IMR-90 (cell line): ENCODE results near the gene IGFBP6. TPM values are rescaled to one million over a fixed set of nuclear protein-coding genes. Genes with fewer than 3 reads are reported as not detected.
A peak's percentile ranks its signal among the peaks of the same experiment; 100 is the strongest.

Experiments used
- ATAC-seq: fragments of 200-7000 bp; cut with Tn5 transposase; 2 replicates; pipeline ENCODE4 v1.9.1; 2020; ENCODE audit warnings: low read depth, mild to moderate bottlenecking, moderate library complexity
- BruUV-seq: library from RNA; stranded (reverse); fragments of 400-500 nt; replicated peaks from 2 replicates; lab custom pipeline; 2021; lab: Mats Ljungman, UMichigan
- CTCF ChIA-PET: fragments of 300-600 bp; formaldehyde crosslinking; extraction: SDS; loops from one replicate; lab custom pipeline; 2021; ENCODE audit warnings: antibody characterized with exemption; lab: Yijun Ruan, JAX
- POLR2A ChIA-PET: fragments of 300-600 bp; sonication (Branson Sonifier 250); formaldehyde crosslinking; loops from one replicate; lab custom pipeline; 2022; ENCODE audit warnings: antibody characterized with exemption; ENCODE audit not compliant: unreplicated experiment; lab: Charles Lee
- DNase-seq: peaks from one replicate; pipeline ENCODE4 v3.0.0; 2013
- H2AFZ ChIP-seq: replicated peaks from 2 replicates; pipeline ENCODE3; 2013; ENCODE audit warnings: low read length, mild to moderate bottlenecking; ENCODE audit not compliant: poor library complexity
- H2AK5ac ChIP-seq: 2 replicates; pipeline ENCODE4 v1.6.1; 2013; ENCODE audit warnings: low read depth, low read length, inconsistent platforms
- H2AK9ac ChIP-seq: replicated peaks from 2 replicates; pipeline ENCODE3; 2013; ENCODE audit warnings: mild to moderate bottlenecking, low read depth, low read length, moderate library complexity; ENCODE audit not compliant: poor library complexity
- H2BK120ac ChIP-seq: 2 replicates; pipeline ENCODE4 v1.6.1; 2013; ENCODE audit warnings: low read depth, low read length, inconsistent platforms
- H2BK15ac ChIP-seq: 3 replicates; pipeline ENCODE4 v1.6.1; 2013; ENCODE audit warnings: low read depth, low read length, inconsistent platforms
- H2BK20ac ChIP-seq: 2 replicates; pipeline ENCODE4 v1.6.1; 2013; ENCODE audit warnings: low read depth, mild to moderate bottlenecking, inconsistent platforms, low read length, moderate library complexity
- H2BK5ac ChIP-seq: 2 replicates; pipeline ENCODE4 v1.6.1; 2013; ENCODE audit warnings: mild to moderate bottlenecking, low read depth, low read length, inconsistent platforms; ENCODE audit not compliant: poor library complexity, severe bottlenecking
- H3K14ac ChIP-seq: replicated peaks from 2 replicates; pipeline ENCODE4 v1.6.1; 2013; ENCODE audit warnings: low read depth, low read length, inconsistent platforms
- H3K18ac ChIP-seq: 2 replicates; pipeline ENCODE4 v1.6.1; 2013; ENCODE audit warnings: low read depth, low read length, control low read depth
- H3K23ac ChIP-seq: 2 replicates; pipeline ENCODE4 v1.6.1; 2013; ENCODE audit warnings: low read depth, low read length, inconsistent platforms
- H3K27ac ChIP-seq: 2 replicates; pipeline ENCODE4 v1.5.1; 2013; ENCODE audit warnings: mild to moderate bottlenecking, control low read depth, low read length; ENCODE audit not compliant: insufficient read depth
- H3K27me3 ChIP-seq: 2 replicates; pipeline ENCODE4 v1.6.1; 2013; ENCODE audit warnings: low read length; ENCODE audit not compliant: control insufficient read depth, insufficient read depth
- H3K36me3 ChIP-seq: 2 replicates; pipeline ENCODE4 v1.6.1; 2013; ENCODE audit warnings: low read length, mixed read lengths; ENCODE audit not compliant: control insufficient read depth, insufficient read depth
- H3K4ac ChIP-seq: 2 replicates; pipeline ENCODE4 v1.6.1; 2013; ENCODE audit warnings: low read depth, low read length, inconsistent platforms
- H3K4me1 ChIP-seq: 2 replicates; pipeline ENCODE4 v1.6.1; 2013; ENCODE audit warnings: low read length, mixed read lengths; ENCODE audit not compliant: control insufficient read depth, insufficient read depth
- H3K4me2 ChIP-seq: 2 replicates; pipeline ENCODE4 v1.6.1; 2013; ENCODE audit warnings: low read depth, mild to moderate bottlenecking, control low read depth, low read length, moderate library complexity
- H3K4me3 ChIP-seq: 2 replicates; pipeline ENCODE4 v1.5.1; 2013; ENCODE audit warnings: low read depth, mild to moderate bottlenecking, control low read depth, low read length, moderate library complexity; ENCODE audit not compliant: insufficient read depth
- H3K56ac ChIP-seq: 2 replicates; pipeline ENCODE4 v1.6.1; 2013; ENCODE audit warnings: low read length, inconsistent platforms; ENCODE audit not compliant: insufficient read depth; ENCODE audit errors: extremely low read depth
- H3K79me1 ChIP-seq, 2 experiments: 2 replicates each; pipeline ENCODE4 v1.6.1; 2013; ENCODE audit warnings: low read length in 2 of 2, inconsistent platforms in 1 of 2, low read depth in 1 of 2
- H3K9ac ChIP-seq: 2 replicates; pipeline ENCODE4 v1.6.1; 2013; ENCODE audit warnings: low read depth, low read length, control low read depth
- H3K9me1 ChIP-seq: 2 replicates; pipeline ENCODE4 v1.6.1; 2013; ENCODE audit warnings: low read length, inconsistent platforms; ENCODE audit not compliant: insufficient read depth
- H3K9me3 ChIP-seq: 2 replicates; pipeline ENCODE4 v1.6.1; 2013; ENCODE audit warnings: low read length; ENCODE audit not compliant: control insufficient read depth, insufficient read depth
- H4K20me1 ChIP-seq: 2 replicates; pipeline ENCODE4 v1.6.1; 2013; ENCODE audit warnings: low read length, inconsistent platforms; ENCODE audit not compliant: insufficient read depth
- H4K5ac ChIP-seq: 2 replicates; pipeline ENCODE4 v1.6.1; 2013; ENCODE audit warnings: mild to moderate bottlenecking, low read depth, low read length, control low read depth
- H4K8ac ChIP-seq, 2 experiments: 2 replicates each; pipeline ENCODE4 v1.6.1; 2013; ENCODE audit warnings: low read depth in 2 of 2, low read length in 2 of 2, control low read depth in 1 of 2, inconsistent platforms in 1 of 2
- H4K91ac ChIP-seq: 2 replicates; pipeline ENCODE4 v1.6.1; 2013; ENCODE audit warnings: low read depth, low read length, inconsistent platforms; ENCODE audit not compliant: insufficient read depth
- CHD1 ChIP-seq: IDR thresholded peaks from 2 replicates; pipeline ENCODE4 v1.6.1; 2012; ENCODE audit warnings: low read depth, low read length, improper control_type of control experiment
- MAZ ChIP-seq: IDR thresholded peaks from 2 replicates; pipeline ENCODE4 v1.6.1; 2012; ENCODE audit warnings: low read depth, mild to moderate bottlenecking, low read length, improper control_type of control experiment, moderate library complexity, borderline replicate concordance
- WGBS, 2 experiments: methylation state at CpG; one replicate each; pipeline versions ENCODE4 v1.1.5 to v1.1.7; 2013; ENCODE audit warnings: missing lambda C conversion rate in 2 of 2; ENCODE audit not compliant: insufficient read length in 1 of 2; ENCODE audit errors: extremely low coverage in 2 of 2; 5-methylcytosine and 5-hydroxymethylcytosine counted together
- dilution Hi-C: fragments of 300-500 bp; cut with HindIII; formaldehyde crosslinking; loops from one replicate; pipeline ENCODE4 v1.14.3; 2018; ENCODE audit warnings: low sequenced_read_pairs; ENCODE audit not compliant: unreplicated experiment
- in situ Hi-C: fragments of 300-500 bp; cut with MboI; formaldehyde crosslinking; loops from 3 replicates; pipeline ENCODE4 v1.14.3; 2019; ENCODE audit warnings: low sequenced_read_pairs, inconsistent platforms, mixed read lengths
- intact Hi-C: fragments of 100-400 bp; cut with micrococcal nuclease; formaldehyde crosslinking; loops from 2 replicates; pipeline ENCODE4 v1.10.0; 2022
- polyA plus RNA-seq, 3 experiments: library from polyadenylated mRNA; depleted of rRNA; stranded (reverse); fragments of >200 nt; gene quantifications; 2 replicates each; pipeline ENCODE4 v1.2.3, GENCODE V29; 2012; ENCODE audit warnings: low replicate concordance in 1 of 3
- total RNA-seq: library from RNA; depleted of rRNA; stranded (reverse); fragments of >200 nt; gene quantifications from 2 replicates; pipeline ENCODE4 v1.2.3, GENCODE V29; 2012

Gene IGFBP6
- total and polyA plus RNA-seq, 2 of the 4 experiments (the other 2 are of a cell fraction) = 124 to 337 TPM

DNA sequence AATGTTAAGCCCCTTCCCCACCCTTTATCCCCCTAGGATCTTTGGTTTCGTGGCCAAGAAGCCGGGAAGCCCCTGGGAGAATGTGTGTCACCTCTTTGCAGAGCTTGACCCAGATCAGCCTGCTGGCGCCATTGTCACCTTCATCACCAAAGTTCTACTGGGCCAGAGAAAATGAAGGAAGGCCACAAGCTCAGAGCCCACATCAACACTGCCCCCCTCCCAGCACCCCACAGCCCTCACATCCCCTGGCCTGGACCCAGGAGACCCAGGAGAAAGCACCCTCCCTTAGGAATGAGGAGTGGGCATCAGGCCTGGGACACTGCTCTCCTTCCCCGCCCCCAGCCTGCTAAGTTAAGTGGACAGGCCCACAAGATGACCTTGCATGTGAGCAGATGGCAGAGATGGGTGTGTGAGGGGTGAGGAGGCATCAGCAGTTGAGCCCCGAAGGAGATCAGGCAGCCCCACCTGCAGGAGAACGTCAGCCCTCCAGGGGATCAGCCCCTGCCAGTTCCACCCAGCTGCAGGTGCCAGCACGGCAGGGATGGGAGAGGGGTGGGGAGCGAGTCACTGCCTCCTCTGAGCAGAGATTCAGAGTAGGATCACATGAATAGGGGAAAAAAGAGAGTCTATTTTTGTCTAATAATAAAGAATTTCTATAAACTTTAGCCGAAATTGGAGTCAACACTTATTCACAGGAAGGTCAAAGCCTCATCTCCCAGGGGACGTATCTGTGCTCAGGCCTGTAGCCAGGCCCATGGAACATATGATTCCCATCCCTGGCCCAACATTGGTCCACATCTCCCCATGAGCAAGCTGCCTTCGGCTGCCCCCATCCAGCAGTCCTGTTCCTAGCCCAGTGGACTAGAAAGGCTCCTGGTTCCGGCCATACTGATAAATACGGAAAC is 33.5 kb upstream of the IGFBP6 start:
- Histone ChIP-seq H3K27ac (peak overlapping the region; percentile 51), H3K4me1 (peaks cover 30% of the 10 kb centered on the region), H2AFZ (peak overlapping the region; percentile 44), H3K9me3 (no peaks in the 10 kb centered on the region), H4K5ac (no peak overlapping the region), H3K9me1 (peaks cover 5% of the 10 kb centered on the region; the same call in 1 of the 2 replicates), H3K4me2 (no peak overlapping the region), H2BK120ac (no peak overlapping the region), H3K9ac (no peak overlapping the region), H2BK20ac (no peak overlapping the region), H2AK9ac (peak overlapping the region; percentile 86), H3K79me1 (peaks cover 0 to 53% of the 10 kb centered on the region in 2 experiments; a peak in 2 of 4 replicates), H3K56ac (no peak overlapping the region), H2BK5ac (no peak overlapping the region), H3K23ac (no peak overlapping the region), H3K14ac (no peak overlapping the region; the same call in 1 of the 2 replicates), H3K36me3 (peaks cover 66% of the 10 kb centered on the region), H3K27me3 (no peaks in the 10 kb centered on the region), H2BK15ac (no peak overlapping the region), H4K91ac (peak overlapping the region; percentile 9; the same call in 1 of the 2 replicates), H3K4ac (peak overlapping the region; percentile 35), H4K8ac (peak overlapping the region in 1 of 2 experiments; percentile 26; a peak in 2 of 4 replicates), H3K4me3 (no peak overlapping the region), H4K20me1 (peaks cover 9% of the 10 kb centered on the region), H3K18ac (no peak overlapping the region), H2AK5ac (peak overlapping the region; percentile 64; the same call in 1 of the 2 replicates)
- peak; percentile 61 for TF ChIP-seq MAZ
- no peak for TF ChIP-seq CHD1
- DNase-seq (peak; percentile 74), ATAC-seq (peak; percentile 38)
- ChIA-PET CTCF (interaction anchor here (1.3 to 2.6 kb wide), 2 partner anchors 35 to 38 kb away, joined by 3 to 39 read pairs; partner anchors contain the start of gene IGFBP6), POLR2A (interaction anchor here (0.5 kb wide), 1 partner anchor 10 kb away, joined by 3 read pairs; no protein-coding TSS in a partner anchor)
- in situ Hi-C loops (no loop called here), dilution Hi-C loops (no loop called here), intact Hi-C loops (no loop called here)
- BruUV-seq = TSS peak; percentile 79
- WGBS, 2 experiments = 56% methylated on average over 5 of the region's 13 CpGs; no CpG with 5 or more reads in 1 of the 2 experiments
